Thyroid gland (tissue), 4 donors: Measurements from ENCODE around the gene RNF145.

Experiments used
- CTCF ChIP-seq, 6 experiments: fragments of 200-600 bp in 3 of 6; fragments of 450-650 bp in 3 of 6; sonication (generic) in 3 of 6; IDR thresholded peaks; one replicate each; pipeline ENCODE4 v1.5.1; 2016 to 2019; ENCODE audit warnings: antibody characterized with exemption in 6 of 6, mild to moderate bottlenecking in 2 of 6, inconsistent platforms in 1 of 6, moderate library complexity in 1 of 6
- POLR2A ChIP-seq, 2 donors: fragments of 450-650 bp; IDR thresholded peaks; one replicate each; pipeline ENCODE4 v1.6.1; 2017; ENCODE audit warnings: antibody characterized with exemption in 2 of 2, mild to moderate bottlenecking in 2 of 2, moderate library complexity in 1 of 2

- no peak for TF ChIP-seq CTCF (IDR thresholded peaks at IDR 0.05)
- TF ChIP-seq POLR2A (IDR thresholded peaks at IDR 0.05), result no peak
These were observed 13.6 kb downstream of the RNF145 start for GRCh38 chr5:159195775-159196174.
